IPS DF 19.7 (cell line): ENCODE data around the gene BROX.
A peak's percentile ranks its signal among the peaks of the same experiment; 100 is the strongest.
"Not testable (repeated sequence)": the region's sequence is repeated elsewhere in the genome, so short reads cannot be mapped to it uniquely, and the experiment has no call there.

Experiments used
- DNase-seq: peaks from one replicate; pipeline ENCODE4 v3.0.0-alpha.2; 2013; ENCODE audit warnings: low read depth, low spot score

The BROX gene, protein sequence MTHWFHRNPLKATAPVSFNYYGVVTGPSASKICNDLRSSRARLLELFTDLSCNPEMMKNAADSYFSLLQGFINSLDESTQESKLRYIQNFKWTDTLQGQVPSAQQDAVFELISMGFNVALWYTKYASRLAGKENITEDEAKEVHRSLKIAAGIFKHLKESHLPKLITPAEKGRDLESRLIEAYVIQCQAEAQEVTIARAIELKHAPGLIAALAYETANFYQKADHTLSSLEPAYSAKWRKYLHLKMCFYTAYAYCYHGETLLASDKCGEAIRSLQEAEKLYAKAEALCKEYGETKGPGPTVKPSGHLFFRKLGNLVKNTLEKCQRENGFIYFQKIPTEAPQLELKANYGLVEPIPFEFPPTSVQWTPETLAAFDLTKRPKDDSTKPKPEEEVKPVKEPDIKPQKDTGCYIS

DNA sequence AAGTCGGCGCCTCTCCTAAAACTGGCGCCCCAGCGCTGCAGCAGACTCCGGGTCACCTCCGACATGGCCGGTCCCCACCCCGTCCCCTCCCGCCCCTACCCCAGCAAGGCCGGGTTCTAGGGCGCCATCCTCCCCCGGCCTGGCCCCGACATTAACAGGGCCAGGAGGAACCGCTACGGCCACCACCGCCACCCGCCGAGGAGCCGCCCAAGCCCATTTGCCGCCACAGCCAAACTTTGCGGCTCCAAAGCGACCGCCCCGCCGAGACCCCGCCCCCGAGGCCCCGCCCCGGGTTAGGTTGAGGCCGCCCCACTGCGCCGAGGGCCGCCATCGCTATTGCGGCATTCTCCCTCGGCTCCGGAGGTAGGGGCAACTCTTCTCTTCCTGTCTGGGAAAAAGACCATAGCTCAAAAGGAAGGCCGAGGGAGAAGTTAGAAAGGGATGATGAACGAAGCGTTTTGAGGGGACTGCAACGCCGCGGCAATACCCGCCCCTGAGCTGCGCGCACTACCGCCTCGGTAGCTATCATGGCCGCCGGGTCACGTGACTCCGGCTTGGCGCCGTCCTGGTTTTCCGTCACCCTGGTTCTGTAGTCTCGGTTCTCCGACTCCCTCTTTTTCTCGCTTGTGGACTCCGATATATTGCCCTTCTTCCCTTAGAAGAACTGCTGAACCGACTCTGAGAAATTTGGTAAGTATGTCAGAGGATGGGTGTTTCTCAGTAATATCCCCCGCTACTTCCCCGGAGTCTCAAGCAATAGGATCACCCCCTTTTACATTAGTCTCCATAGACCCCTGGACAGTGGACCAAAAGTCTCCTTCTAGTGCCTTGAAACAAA, at the start of gene BROX, which contains the start of gene AIDA:
Gene BROX, plus strand, starts transcription at position 312 of the 838 bp plus-strand sequence. CDS start 3,136 bp downstream, outside the sequence.
Gene AIDA, minus strand, starts transcription at position 239 of the 838 bp plus-strand sequence. Its CDS starts 174 bp downstream, at position 65.
- no peak for DNase-seq

DNA sequence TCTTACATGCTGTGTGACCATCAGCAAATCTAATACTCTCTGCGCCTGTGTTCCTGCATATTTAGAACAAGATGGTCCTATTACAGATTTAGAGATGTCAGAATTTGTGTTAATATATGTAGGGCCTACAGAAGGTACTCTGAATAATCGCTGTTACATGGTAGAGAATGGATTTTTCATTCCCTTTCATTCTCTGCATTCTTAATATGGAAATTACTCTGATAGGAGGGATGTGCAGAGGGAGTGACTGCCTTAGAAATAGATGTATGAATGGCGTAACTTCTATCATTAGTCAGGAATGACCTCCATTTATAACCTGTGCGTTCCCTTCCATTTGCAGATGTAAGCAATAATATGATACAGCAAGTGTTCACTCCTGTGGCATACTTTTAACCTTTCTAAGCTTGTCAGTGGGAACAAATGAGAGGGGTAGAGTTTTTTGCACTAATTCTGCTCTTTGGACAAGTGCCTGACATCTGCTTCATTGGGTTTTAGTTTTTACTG, 48.9 kb upstream of the BROX start:
- DNase-seq, result no peak

DNA sequence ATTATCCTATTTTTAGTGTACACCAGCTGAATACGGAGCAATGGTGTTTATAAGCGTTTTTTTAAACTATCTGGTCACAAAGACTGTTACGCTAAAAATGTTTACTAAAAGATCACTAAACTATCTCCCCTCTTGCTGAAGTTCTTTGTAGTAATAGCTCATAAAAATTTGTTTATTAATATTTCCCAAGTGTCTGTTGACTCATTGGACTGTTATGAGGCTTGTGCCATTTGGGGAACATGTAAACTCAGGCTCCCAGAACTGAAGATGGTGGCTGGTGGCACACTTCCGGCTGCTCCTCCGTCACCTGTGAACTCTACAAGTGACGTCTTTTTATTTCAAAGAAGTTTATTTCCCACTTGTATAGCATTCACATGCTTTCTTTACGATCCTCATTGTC, 46.4 kb upstream of the BROX start:
- DNase-seq, result no peak

DNA sequence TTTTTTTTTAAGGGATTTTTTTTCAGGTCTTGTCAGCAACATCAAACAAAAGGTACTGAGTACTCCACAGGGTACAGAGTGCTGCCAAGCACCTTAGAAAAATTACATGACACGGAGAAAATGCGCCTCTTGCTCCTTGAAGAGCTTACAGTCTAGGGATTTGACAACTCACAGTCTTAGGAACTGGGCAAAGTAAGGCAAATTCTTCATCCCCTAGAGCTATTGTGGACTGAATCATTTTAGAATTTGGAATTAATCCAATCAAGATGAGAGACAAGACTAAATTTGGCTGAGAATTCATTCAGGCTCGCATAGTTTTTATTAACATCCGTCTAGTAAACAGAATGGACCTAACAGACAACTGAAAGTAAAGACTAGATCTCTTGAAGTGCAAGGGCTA, 44.2 kb upstream of the BROX start:
- not testable (repeated sequence) for DNase-seq

DNA sequence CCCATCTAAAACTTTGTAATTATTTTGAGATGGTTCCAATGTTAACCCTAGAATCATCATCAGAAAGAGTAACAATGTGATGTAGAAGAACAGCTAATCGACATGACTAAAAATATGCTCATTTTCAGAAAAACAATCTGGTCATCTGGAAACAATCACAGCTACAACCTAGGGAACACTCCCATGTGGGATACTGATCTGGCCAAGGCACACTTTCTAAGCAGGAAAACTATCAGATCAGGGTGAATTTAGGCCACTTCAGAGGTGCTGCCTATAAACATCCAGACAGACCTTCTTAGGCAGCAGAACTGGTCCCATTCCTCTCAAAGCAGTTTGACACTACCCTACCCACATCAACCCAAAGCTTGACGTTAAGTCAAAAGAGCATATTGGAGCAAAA, 43.3 kb upstream of the BROX start:
- DNase-seq, result not testable (repeated sequence)

DNA sequence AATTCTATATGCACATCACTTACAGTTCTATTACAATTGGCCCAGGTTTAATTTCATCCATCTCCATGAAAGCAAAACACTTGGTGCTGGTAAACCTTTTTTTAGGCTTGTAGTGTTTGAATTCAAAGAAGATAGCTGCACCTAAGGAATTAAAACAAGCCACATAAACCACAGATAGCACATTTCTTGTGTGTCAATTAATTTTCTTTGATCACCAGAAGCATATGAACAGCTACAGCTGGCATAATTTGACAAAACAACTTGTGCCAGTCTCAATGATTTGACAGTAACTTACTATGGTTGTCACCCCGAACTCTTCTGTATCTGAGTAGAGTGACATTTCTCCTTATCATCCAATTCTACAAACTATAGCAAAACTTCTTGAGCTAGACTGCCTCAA, 42.3 kb upstream of the BROX start:
- DNase-seq, result no peak

DNA sequence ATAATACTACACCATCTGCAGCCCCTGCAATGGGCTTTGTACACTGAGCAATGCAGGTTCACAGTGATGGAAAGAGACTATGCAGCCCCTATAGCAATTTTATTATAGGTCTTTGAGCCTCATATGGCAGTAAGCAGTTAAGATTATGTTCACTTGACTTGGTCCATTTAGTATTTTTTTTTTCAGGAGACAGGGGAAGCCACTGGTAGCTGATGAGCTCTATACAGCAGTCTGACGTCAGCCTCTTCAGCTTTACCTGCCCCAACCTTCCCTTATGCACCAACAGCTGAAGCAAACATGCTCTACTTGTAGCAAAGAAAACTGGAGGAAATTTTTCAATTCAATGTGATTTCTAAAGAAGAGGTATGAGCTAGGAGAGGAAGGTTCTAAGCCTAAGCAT, 32.3 kb upstream of the BROX start:
- DNase-seq, result no peak

DNA sequence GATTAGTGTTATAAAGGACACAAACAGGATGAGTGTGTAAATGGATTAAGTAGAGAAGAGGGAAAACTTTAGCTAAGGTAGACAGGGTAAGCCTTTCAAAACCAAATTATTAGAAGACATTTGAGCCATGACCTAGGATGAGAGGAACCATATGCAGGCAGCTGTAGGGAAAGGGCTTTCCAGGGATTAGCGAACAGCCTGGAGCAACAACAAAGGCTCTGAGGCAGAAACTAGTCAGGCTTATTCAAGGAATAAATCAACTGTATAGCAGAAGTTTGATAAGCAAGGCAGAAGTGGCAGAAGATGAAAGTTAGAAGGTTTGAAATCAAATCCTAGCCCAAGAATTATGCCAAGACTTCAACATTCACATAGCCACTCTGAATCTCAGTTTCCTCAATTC, 21.3 kb upstream of the BROX start:
- DNase-seq, result no peak

DNA sequence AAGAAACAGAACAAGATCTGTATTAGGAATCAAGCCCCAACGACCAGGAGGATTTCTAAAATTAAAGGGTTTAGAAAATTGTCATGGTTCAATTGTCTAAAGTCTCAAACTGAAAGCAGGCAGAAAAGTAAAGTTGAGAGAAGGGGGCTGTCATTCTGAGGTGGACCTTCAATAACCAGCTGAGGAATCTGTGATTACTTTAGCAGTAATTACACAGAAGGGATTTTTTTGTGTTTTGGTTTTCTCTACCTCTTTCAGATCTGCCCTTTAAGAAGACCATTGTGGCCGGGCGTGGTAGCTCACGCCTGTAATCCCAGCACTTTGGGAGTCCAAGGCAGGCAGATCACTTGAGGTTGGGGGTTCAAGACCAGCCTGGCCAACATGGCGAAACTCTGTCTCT, 17.4 kb upstream of the BROX start:
- no peak for DNase-seq

DNA sequence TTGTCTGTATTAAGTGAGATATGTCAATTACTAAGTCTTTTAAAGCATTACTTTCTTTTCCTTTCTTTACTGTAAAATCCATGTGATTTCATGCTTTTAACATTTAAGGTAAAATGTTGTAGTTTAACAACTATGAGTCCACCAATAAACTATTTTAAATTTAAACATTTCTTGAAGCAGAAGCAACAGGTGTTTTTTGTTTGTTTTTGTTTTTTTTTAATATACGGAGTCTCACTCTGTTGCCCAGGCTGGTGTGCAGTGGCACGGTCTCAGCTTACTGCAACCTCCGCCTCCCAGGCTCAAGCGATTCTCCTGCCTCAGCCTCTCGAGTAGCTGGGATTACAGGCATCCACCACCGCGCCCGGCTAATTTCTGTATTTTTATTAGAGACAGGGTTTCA, 15.6 kb upstream of the BROX start:
- DNase-seq, result no peak

DNA sequence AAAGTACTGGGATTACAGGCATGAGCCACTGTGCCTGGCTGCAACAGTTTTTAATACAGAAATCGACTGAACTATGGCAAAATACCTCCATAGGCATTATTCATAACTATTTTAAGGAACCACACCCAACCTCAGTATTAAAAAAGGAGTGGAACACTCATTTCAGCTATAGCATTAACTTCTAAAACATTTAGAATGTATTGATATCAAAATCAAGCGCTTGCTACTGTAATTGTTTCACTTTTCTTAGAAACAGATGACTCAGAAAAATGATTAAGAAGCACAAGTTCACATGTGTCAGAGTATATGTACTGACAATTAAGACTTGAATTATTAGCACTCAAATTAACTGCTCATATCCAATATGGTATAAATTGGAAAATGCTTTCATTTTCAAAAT, 15.2 kb upstream of the BROX start:
- no peak for DNase-seq

DNA sequence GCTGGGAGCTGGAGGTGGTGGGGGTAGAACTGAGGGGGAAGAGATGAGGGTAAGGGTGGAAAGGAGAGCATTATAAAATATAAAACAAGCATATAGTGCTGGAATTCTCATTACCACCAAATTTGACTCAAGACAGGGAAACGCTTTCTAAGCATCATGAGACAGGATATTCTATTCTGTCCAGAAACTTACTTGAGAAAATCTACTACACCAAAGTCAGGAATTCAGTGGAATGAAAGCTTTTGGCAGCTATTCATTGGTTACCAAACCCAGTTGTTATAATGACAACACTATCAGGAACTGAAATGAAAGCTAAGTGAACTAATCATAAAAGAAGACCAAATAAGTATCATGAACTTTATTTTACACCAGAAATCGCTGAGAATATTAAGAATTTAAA, 14.5 kb upstream of the BROX start:
- no peak for DNase-seq

DNA sequence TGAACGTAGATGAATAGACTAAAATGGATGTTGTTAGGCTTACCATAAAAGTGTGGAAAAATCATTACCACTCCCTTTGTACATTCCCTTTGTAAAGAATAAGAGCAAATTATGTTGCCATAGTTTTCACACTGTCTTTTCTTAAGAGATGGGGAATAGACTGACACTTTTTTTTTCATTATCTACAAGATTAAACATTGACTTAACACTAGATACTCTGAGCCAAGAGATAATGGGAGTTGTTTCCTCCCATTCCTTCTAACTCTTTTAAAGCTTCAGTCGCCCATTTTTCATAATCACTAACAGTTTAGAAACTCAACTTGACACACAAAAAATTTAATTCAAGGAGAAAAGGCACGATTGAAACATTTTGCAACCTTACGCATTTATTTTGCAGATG, 10.2 kb upstream of the BROX start:
- no peak for DNase-seq

DNA sequence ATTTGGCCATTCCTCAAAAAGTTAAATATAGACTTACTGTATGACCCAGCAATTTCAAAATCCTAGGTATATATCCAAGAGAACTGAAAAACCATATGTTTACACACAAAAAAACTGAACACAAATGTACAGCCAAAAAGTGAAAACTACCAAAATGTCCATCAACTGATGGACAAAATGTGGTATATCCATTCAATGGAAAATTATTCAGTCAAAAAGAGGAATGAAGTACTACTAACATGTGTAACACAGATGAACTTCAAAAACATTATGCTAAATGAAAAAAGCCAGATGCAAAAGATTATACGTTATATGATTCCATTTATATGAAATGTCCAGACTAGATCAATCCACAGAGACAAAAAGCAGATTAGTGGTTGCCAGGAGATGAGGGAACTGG, 8.1 kb upstream of the BROX start:
- DNase-seq, result no peak

DNA sequence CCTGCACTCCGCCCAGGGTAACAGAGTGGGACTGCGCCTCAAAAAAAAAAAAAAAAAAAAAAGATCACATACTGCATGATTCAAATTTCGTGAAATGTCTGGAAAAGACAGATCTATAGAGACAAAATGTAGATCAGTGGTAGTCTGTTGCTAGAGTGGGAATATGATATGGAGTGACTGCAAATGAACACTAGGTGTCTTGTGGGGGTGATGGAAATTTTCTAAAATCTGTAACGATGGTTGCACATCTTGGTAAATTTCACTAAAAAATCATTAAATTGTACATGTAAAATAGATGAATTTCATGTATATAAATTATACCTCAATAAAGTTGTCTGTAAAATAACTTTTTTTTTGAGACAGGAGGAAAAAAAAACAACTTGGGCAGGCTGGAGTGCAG, 5.5 kb upstream of the BROX start:
- DNase-seq, result no peak

DNA sequence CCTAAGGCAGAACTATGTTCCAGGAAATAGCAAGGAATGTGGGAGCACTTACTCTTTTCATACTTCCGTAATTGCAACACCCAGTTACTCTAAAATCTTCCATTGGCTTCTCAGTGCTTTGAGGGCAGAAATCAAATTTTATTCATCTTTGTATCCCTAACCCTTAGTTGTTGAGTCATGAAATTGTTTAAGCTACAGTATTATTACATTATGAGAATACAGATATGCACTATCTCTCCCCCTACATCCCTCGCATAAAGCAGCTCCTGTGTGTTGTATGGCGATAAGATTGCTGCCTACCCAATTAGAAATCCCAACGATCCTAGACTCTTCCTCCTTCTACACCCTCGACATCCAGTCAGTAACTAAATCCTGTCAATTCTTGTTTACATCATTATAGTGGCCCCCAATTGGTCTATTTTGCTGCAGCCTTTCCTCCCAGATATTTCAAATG, 2.6 kb upstream of the BROX start:
- DNase-seq, result no peak

DNA sequence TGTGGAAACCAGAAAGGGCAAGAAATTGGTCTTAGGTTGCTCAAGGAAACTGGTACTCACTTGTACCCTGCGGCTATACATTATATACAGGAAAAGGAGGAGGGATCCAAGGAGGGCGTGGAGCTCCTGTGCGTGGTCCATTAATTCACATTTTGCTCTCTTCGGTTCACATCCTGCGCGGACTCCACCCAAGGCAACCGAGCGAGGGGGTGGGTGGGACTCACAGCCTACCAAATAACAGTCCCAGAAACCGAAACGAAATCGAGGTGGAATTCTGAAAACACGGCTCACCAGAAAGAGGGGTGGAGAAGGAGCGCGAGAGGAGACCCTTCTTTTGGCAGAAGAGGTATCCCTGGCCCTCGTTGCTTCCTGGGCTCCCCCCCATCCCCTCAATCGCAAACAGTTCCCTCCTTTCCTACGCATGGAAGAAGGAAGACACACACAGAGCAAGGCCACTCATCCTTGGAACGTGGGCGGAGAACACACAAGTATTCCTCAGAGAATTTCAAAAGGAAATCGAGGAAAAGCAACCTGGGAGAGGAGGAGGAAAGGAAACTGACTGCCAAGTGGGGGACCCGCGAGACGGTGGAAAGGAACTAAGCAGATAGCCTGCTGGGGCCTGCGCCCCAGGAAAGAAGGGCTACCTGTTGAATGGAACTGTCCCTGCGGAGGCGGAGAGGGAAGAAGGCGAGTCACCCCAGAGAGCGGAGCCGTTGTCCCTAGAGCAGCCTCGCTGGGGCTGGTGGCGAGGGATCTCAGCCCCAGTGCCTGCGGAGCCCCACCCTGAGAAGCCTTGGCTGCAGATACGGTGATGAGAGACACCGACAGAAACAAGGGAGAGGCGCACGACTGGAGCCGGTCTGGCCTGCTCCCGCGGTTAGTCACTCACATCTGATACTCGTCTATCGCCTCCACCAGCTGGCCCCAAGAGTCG, 778 bp upstream of the BROX start:
- DNase-seq, result no peak

DNA sequence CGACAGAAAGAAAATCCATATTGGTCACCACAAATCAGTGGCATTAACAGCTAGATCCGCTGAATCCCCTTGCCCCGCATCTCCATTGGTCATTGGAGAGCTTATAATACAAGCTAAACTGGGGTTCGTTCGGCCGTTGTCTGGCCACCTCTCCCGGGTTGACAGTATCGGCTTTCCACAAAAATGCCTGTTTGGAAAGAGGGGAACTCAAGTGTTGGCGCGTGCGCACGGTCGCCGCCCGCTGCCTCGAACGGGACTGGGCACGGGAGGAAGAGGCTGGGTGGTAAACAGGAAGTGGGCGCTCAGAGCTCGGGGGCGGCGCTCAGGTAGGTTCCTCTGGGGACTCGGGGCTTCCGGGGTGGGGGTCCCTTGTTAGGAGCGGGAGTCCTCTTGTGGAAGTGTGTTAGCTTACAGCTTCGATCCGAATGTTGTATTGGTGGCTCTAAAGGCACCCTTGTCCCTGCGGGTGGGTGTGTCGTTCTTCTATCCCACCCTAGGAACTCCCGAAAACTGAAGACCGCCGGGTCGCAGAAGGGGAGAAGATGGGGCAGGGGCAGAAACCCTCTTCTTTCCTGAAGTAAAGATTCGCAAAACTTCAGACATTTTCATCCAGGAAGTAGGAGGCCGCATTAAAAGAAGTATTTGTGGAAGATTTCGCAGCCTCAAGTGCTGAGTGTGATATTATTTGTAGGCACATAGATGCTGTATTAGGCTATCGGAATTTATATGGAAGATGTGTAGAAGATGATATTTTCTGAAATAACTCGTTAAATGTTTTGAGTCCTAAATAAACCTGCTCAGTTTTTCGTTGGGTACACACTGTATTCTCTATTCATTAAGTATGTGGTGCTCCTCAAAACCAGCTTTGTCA, 962 bp downstream of the BROX start:
- peak; percentile 87 for DNase-seq

DNA sequence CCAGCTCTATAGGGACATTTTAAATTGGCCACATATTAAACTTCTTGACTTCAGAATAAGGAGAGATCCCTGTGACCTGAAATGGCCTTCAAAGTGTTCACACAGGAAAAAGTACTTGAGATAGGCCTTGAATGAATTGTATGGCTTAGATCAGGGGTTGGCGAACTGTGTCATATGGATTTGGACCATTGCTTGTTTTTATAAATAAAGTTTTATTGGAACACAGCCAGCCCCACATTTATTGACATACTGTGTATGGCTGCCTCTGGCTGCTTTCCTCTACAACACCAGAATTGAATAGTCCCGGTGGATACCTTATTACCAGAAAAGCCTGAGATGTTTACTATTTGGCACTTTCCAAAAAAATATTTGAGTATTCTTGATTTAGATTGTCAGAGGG, 4.0 kb downstream of the BROX start:
- no peak for DNase-seq

DNA sequence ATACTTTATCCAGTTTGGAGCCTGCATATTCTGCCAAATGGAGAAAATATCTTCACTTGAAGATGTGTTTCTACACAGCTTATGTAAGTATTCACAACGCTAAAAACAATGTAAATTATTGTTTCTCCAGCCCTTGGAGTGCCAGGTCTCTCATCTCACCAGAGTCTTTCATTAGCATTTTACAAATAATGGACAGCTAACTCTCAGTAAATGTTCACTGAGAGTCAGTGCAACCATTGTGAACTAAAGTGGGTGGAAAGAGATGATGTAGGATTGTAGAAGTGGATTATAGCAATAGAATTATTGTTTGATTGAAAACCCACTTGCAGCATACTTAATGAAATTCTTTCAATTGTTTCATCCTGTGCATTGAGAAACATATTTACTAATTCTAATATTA, 16.4 kb downstream of the BROX start:
- DNase-seq, result no peak
